HG03095 (cell line): ENCODE measurements around the gene FREM3.
"Not testable (repeated sequence)": the region's sequence is repeated elsewhere in the genome, so short reads cannot be mapped to it uniquely, and the experiment has no call there.

Experiments used
- ATAC-seq: cut with Tn5 transposase; IDR thresholded peaks from one replicate; pipeline ENCODE4 v1.9.1; 2021; ENCODE audit warnings: moderate library complexity; ENCODE audit not compliant: unreplicated experiment

Gene FREM3

GRCh38 chr4:143700416-143701352, at the start of gene FREM3:
Gene FREM3, minus strand, starts transcription at chr4:143700675. Its CDS starts 0 bp downstream, at chr4:143700675.
- ATAC-seq: no peak

- ATAC-seq: no peak
Observed at GRCh38 chr4:143745874-143746273, 45.4 kb upstream of the FREM3 start.

DNA sequence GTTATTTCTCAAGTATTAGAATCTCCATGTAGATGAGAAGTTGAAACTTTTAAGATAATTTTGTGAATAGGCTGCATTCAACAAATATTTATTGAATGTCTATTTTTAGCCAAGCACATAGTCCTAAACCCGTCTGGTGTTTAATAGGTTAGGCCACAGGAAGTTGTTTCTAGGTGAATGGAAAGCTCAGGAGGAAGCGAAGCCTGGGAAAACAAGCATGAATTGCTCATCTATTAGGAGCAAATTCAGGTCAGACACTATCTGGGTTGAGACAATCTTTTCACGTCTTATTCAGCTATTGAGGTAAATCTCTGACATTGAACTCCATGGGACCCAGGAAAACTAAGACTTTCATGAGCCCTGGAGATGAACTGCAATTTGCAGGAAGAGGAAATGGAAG, 43.1 kb upstream of the FREM3 start:
- no peak for ATAC-seq

DNA sequence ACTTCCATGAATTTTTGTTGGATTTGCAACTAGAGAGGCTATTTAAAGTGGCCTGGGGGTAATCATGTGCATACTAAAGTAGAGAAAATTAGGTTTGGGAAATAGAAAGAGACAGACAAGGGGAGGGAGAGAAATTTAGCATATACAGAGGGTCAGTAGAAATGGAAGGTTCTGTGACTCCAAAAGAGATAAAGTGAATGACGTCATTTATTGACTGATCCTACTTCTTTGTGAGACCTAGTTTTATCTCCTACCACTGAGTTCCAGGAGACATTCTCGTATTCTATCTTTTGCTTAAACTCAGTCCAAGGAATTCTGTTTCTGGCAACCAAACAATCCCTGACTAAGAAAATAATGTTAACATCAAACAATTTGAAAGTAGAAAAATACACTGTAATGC, 42.4 kb upstream of the FREM3 start:
- ATAC-seq: no peak

GRCh38 chr4:143736861-143737260, 36.4 kb upstream of the FREM3 start:
- no peak for ATAC-seq

GRCh38 chr4:143736061-143736460, 35.6 kb upstream of the FREM3 start:
- not testable (repeated sequence) for ATAC-seq

GRCh38 chr4:143728166-143728565, 27.7 kb upstream of the FREM3 start:
- ATAC-seq: no peak

GRCh38 chr4:143726714-143727113, 26.2 kb upstream of the FREM3 start:
- ATAC-seq: no peak

DNA sequence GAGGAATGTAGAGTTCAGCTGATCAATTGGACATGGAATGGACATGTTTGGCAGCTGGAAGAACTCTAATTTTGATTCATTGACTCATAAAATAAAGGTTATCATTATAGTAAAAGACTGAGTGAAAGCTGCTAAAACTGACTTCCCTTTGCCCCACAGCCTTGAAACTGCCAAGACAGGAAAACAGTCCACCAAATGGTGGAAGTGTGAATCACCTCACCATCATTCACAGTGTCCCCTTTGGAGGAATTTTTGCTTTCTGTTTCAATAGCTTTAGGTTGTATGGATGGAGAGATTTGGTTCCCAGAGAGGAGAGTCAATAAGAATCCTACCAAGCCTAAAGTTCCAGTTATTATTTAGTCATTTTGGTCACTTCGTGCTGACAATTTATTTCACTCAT, 20.8 kb upstream of the FREM3 start:
- ATAC-seq: no peak

DNA sequence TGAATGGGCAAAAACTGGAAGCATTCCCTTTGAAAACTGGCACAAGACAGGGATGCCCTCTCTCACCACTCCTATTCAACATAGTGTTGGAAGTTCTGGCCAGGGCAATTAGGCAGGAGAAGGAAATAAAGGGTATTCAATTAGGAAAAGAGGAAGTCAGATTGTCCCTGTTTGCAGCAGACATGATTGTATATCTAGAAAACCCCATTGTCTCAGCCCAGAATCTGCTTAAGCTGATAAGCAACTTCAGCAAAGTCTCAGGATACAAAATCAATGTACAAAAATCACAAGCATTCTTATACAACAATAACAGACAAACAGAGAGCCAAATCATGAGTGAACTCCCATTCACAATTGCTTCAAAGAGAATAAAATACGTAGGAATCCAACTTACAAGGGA, 18.3 kb upstream of the FREM3 start:
- ATAC-seq: not testable (repeated sequence)

DNA sequence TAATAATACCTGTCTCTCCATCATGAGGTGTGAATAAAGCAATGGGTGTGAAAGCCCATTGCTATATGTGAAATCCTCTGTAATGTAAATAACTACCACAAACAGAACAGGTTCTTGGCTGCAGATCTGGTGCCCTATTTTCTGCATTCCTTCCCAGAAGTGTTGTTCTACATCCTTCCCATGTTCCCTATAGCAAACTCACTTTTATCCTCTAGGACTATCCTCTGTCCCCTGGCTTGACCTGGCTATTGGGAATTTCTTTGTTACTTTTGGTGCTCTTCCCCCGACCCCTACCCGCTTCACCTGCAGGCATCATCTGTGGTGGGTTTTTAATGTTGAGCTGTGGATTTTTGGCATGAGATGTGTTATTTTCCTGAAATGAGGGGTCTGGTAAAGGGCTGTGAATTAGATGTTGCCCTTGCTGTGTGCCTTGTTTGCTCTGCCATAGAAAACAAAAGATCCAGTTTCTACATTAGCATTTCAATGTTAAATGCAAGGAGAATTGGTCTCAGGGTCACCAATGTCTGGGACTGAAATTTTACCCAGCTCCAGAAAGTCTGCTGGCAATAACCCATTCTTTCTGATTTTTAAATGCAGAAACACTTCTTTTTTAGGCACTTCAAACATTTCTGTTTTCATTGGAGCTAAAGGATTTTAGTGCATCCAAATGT, 13.6 kb upstream of the FREM3 start:
- ATAC-seq: no peak

DNA sequence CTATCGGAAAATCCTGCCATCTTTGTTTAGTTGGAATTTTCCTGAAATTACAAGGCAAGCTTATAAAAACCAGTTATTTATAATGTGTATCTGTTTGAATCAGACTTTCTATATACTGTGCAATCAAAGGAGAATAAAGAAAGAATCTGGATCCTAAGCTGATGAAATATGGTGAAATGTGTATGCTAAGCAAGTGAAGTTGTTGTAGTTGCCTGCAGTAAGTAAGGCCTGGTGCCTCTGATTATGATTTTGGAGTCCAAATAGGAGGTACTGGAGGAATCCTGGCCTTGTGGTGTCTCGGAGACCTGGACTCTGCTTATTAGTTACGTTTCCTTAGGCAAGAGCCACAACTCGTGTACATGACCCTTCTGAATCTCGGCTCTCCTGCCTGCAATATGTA, 13.1 kb upstream of the FREM3 start:
- ATAC-seq: no peak

DNA sequence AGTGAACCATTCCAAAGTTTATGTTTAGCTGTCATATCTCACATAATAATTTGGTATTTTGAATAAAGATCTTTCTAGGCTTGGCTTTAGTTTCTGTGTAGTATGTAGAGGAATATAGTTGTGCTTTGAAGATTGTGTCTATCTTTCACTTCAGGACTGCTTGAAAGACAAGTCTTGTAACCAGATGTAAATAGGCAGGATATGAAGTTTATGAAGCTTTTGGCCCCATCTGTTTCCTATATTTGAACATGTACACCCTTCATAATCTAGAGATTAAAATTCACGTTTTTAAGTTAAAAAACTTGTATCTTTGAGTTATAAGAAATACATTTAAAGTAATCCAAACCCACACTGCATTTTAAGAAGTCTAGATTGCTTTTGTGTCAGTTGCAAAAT, 11.7 kb upstream of the FREM3 start:
- no peak for ATAC-seq

DNA sequence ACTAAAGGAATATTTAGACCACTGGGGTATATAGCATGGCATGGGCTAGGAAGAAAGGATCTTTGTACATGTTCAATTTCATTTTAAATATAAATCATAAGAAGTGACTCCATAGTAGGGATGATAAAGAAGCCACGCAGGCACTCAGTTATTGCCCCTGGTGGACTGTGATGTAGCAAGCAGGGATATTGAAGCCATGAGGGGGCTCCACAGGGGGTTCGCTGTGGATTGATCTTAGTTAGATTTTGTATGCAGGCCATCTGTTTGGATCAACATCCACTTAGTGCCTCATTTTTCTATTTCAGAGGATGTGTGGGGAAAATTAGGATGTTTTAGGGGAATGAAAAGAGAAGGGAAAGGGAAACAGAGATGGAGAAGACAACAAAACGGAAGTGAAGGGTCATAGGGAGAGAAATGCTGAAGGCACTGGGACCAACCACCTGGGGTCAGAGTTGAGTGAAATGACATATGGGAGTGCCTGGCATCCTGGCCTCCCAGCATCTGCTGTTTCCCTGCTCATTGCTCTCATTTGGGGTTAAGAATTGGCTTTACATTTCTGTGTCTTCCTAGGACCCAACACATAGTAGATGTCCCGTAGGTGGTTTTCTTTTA, 11.2 kb upstream of the FREM3 start:
- ATAC-seq: no peak

DNA sequence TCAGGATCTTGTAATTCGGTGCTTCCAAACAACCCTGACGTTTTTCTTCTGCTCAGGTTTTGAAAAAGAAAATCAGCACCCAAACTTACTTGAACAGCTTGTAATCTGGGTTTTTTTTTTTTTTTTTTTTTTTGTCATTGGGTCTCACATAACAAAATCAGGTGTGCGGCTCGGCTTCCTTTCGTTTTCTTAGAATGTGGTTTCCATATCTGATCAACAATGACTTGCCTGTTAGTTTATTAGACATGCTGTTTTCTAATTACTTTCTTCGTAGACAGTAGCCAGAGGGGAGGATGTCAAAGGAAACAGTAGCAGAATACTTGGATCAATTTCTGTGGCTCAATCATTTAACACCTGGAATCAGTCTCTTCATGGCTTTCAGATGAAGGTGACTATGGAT, 890 bp upstream of the FREM3 start:
- no peak for ATAC-seq

GRCh38 chr4:143700046-143700415, 444 bp downstream of the FREM3 start:
- ATAC-seq: no peak

DNA sequence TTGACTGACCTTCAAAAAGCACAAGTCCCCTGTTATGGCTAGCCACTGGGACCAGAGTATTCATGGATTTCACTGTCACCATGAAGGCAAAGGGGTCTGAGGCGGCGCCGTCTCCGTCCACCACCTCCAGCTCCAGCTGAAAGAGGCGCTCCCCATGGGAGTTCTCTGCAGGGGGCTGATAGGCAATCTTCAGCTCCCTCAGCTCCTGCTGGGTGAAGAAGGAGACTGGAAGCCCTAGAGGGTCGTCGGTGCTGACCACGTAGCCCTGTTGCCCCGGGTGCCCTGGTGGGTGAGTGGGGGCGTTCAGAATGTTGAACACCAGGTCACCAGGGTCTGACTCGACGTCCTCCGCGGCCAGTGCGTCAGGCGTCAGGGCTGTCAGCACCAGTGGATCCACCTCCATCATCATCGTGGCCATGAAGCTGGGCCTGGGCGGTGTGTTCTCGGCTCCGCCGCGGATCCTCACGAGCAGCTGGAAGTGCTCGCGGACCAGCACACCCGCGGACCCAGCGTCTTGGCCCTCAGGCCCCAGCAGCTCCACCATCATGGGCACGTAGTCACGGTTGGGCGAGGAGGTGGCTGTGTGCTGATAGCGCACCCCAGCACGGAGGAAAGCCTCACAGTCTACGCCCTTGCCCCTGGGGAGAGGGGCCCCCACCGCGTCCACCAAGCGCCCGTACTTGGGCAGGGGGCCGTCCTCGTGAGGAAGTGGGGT, 987 bp downstream of the FREM3 start:
- ATAC-seq: no peak

GRCh38 chr4:143693856-143694255, 6.6 kb downstream of the FREM3 start:
- no peak for ATAC-seq

DNA sequence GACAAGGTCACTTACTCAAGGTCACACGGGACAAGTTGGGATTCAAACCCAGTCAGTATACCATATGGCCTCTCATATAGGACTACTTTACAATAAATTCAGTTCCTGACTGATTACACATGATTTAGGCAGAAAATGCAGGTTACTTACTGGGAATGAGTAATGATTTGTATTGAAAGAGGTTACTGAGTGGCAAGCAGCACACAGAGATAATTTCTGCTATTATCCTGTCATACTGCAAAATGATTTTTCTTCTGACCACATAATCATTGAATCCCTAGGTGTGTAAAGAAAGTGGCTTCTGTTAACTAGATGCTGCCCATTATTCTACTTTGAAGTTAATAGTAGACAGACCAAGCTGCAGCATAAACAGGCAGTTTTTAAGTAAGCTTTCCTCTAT, 8.2 kb downstream of the FREM3 start:
- no peak for ATAC-seq

DNA sequence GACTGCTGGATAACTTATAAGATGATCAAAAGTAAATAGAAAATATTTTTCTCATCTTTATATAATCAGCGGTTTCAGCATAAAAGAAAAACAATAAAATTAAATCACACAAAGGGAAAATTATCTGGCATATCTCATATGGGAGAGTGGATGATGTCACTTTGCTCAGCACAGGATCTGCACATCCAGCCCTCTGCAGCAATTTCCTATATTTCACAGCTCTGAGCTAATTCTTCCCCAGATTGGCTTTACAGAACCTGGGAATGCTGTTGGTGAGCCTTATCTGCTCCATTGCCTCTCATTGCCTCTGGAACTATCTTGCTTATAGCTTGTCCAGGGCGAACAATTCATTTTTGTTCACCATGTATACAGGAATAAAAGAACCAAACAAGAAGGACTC, 21.0 kb downstream of the FREM3 start:
- no peak for ATAC-seq

GRCh38 chr4:143673629-143674028, 26.8 kb downstream of the FREM3 start:
- ATAC-seq: not testable (repeated sequence)
